ENCODE results near the gene FANCG.
A peak's percentile ranks its signal among the peaks of the same experiment; 100 is the strongest.

FANCG gene

GRCh38 chr9:35103660-35104191, 24.0 kb upstream of the FANCG start:
- DNase-seq (ENCODE audit: low read depth in 2 of 2) = no peak

- DNase-seq (ENCODE audit: low read depth in 2 of 2) = peak; percentile 80 to 85
These were observed 23.3 kb upstream of the FANCG start, which contains the start of gene STOML2 for GRCh38 chr9:35102769-35103659. STOML2 (minus strand) TSS chr9:35103131; CDS start chr9:35103094, 37 bp downstream.

GRCh38 chr9:35102465-35102768, 22.7 kb upstream of the FANCG start:
- no peak for DNase-seq (ENCODE audit: low read depth in 2 of 2)

GRCh38 chr9:35097573-35097972, 17.8 kb upstream of the FANCG start:
- DNase-seq (ENCODE audit: low read depth in 2 of 2) = no peak

GRCh38 chr9:35096035-35096849, 16.5 kb upstream of the FANCG start, which contains the start of gene PIGO:
PIGO (minus strand) TSS chr9:35096591; CDS start chr9:35095565, 1,026 bp downstream.
- peak; percentile 83 to 85 for DNase-seq (ENCODE audit: low read depth in 2 of 2)

GRCh38 chr9:35091536-35091935, 11.8 kb upstream of the FANCG start:
- no peak for DNase-seq (ENCODE audit: low read depth in 2 of 2)

- no peak for DNase-seq (ENCODE audit: low read depth in 2 of 2)
These were observed 9.7 kb upstream of the FANCG start for GRCh38 chr9:35089434-35089833.

GRCh38 chr9:35085078-35085477, 5.3 kb upstream of the FANCG start:
- DNase-seq (ENCODE audit: low read depth in 2 of 2) = no peak

- no peak for DNase-seq (ENCODE audit: low read depth in 2 of 2)
These were observed 709 bp downstream of the FANCG start for GRCh38 chr9:35079041-35079425.

- DNase-seq (ENCODE audit: low read depth in 2 of 2) = no peak
These were observed 1.7 kb downstream of the FANCG start for GRCh38 chr9:35078066-35078465.

- DNase-seq (ENCODE audit: low read depth in 2 of 2) = no peak
These were observed 2.9 kb downstream of the FANCG start for GRCh38 chr9:35076848-35077247.

GRCh38 chr9:35075358-35075757, 4.4 kb downstream of the FANCG start:
- no peak for DNase-seq (ENCODE audit: low read depth in 2 of 2)

GRCh38 chr9:35074791-35075190, 5.0 kb downstream of the FANCG start:
- DNase-seq (ENCODE audit: low read depth in 2 of 2) = no peak

- no peak for DNase-seq (ENCODE audit: low read depth in 2 of 2)
These were observed 5.6 kb downstream of the FANCG start for GRCh38 chr9:35074141-35074540.

GRCh38 chr9:35073279-35073612, 6.5 kb downstream of the FANCG start:
- no peak for DNase-seq (ENCODE audit: low read depth in 2 of 2)

- peak; percentile 91 to 93 for DNase-seq (ENCODE audit: low read depth in 2 of 2)
These were observed 7.1 kb downstream of the FANCG start, which contains the start of gene VCP for GRCh38 chr9:35072461-35073278. VCP (minus strand) TSS chr9:35072625; CDS start chr9:35072353, 272 bp downstream.

- DNase-seq (ENCODE audit: low read depth in 2 of 2) = peak; percentile 51 to 58
These were observed 7.8 kb downstream of the FANCG start for GRCh38 chr9:35071814-35072460.

- no peak for DNase-seq (ENCODE audit: low read depth in 2 of 2)
These were observed 8.6 kb downstream of the FANCG start for GRCh38 chr9:35070823-35071813.

GRCh38 chr9:35069020-35069419, 10.7 kb downstream of the FANCG start:
- DNase-seq (ENCODE audit: low read depth in 2 of 2) = no peak

GRCh38 chr9:35067056-35067455, 12.7 kb downstream of the FANCG start:
- no peak for DNase-seq (ENCODE audit: low read depth in 2 of 2)
